HCT116 (cell line): ENCODE data around the gene NDUFA7. TPM values are rescaled to one million over a fixed set of nuclear protein-coding genes. Genes with fewer than 3 reads are reported as not detected.

ENCODE experiments used
- ATAC-seq: fragments of 200-7000 bp; cut with Tn5 transposase; 2 replicates; pipeline ENCODE4 v1.9.1; 2020; ENCODE audit warnings: mild to moderate bottlenecking, moderate library complexity
- BruUV-seq: library from RNA; stranded (reverse); fragments of 400-500 nt; replicated peaks from 2 replicates; lab custom pipeline; 2021; lab: Mats Ljungman, UMichigan
- CTCF ChIA-PET: fragments of 300-600 bp; sonication (Branson Sonifier 250); formaldehyde crosslinking; loops from one replicate; lab custom pipeline; 2021; ENCODE audit warnings: antibody characterized with exemption; lab: Charles Lee
- POLR2A ChIA-PET: fragments of 300-600, 350-600 bp; sonication (Branson Sonifier 250); formaldehyde crosslinking; loops from one replicate; lab custom pipeline; 2021; ENCODE audit warnings: antibody characterized with exemption; lab: Charles Lee
- RAD21 ChIA-PET, 2 experiments: fragments of 300-600 bp; sonication (Branson Sonifier 250); formaldehyde crosslinking; loops; one replicate each; lab custom pipeline; 2023; ENCODE audit warnings: low total read pairs in 2 of 2; ENCODE audit not compliant: uncharacterized antibody in 2 of 2, unreplicated experiment in 2 of 2, low non-redundant PET in 1 of 2; lab: Charles Lee
- DNase-seq: peaks from one replicate; pipeline ENCODE4 v3.0.0-alpha.2; 2010; ENCODE audit warnings: low read depth, low spot score
- H2AFZ ChIP-seq: fragments of 200-600 bp; shearing (Covaris generic), sonication (generic); 2 replicates; pipeline ENCODE4 v1.6.1; 2017; ENCODE audit warnings: low read depth, mixed run types, mixed read lengths, antibody characterized with exemption, low read length; ENCODE audit not compliant: poor library complexity, severe bottlenecking
- H3K27ac ChIP-seq: 2 replicates; pipeline ENCODE4 v1.5.1; 2012; ENCODE audit warnings: low read depth, low read length
- H3K27me3 ChIP-seq: fragments of 200-600 bp; sonication (generic); 2 replicates; pipeline ENCODE4 v1.6.1; 2016; ENCODE audit warnings: mixed run types, low read length, mixed read lengths; ENCODE audit not compliant: insufficient read depth
- H3K36me3 ChIP-seq, 2 experiments: fragments of 200-500 bp in 1 of 2; fragments of 200-600 bp in 1 of 2; sonication (Bioruptor generic) in 1 of 2; sonication (generic) in 1 of 2; 2 replicates each; pipeline versions ENCODE4 v1.5.1 to v1.6.1; 2014 to 2016; ENCODE audit warnings: low read length in 2 of 2, inconsistent platforms in 1 of 2, mixed read lengths in 1 of 2, mixed run types in 1 of 2; ENCODE audit not compliant: insufficient read depth in 2 of 2, control insufficient read depth in 1 of 2
- H3K4me1 ChIP-seq, 2 experiments: fragments of 200-600 bp in 1 of 2; sonication (generic) in 1 of 2; 2 replicates each; pipeline versions ENCODE4 v1.5.1 to v1.6.1; 2012 to 2017; ENCODE audit warnings: low read length in 2 of 2, inconsistent platforms in 1 of 2, mild to moderate bottlenecking in 1 of 2, mixed read lengths in 1 of 2, mixed run types in 1 of 2, moderate library complexity in 1 of 2; ENCODE audit not compliant: insufficient read depth in 2 of 2, control insufficient read depth in 1 of 2
- H3K4me2 ChIP-seq: fragments of 200-600 bp; sonication (generic); 2 replicates; pipeline ENCODE4 v1.6.1; 2017; ENCODE audit warnings: mixed run types, low read length, mixed read lengths
- H3K4me3 ChIP-seq, 2 experiments: fragments of 200-600 bp in 1 of 2; sonication (generic) in 1 of 2; replicated peaks in 1 of 2; 2 replicates each; pipeline ENCODE4 v1.5.1; 2011 to 2016; ENCODE audit warnings: low read length in 2 of 2, control low read depth in 1 of 2, low read depth in 1 of 2, mild to moderate bottlenecking in 1 of 2, mixed read lengths in 1 of 2, mixed run types in 1 of 2
- H3K79me2 ChIP-seq: fragments of 200-600 bp; sonication (generic); 2 replicates; pipeline ENCODE4 v1.6.1; 2017; ENCODE audit warnings: mild to moderate bottlenecking, mixed run types, low read length, moderate library complexity, mixed read lengths; ENCODE audit not compliant: insufficient read depth
- H3K9ac ChIP-seq: fragments of 200-600 bp; sonication (generic); 2 replicates; pipeline ENCODE4 v1.6.1; 2016; ENCODE audit warnings: low read length, mixed read lengths
- H3K9me2 ChIP-seq: fragments of 200-600 bp; sonication (generic), shearing (Covaris generic); 2 replicates; pipeline ENCODE4 v1.6.1; 2017; ENCODE audit warnings: mixed run types, mild to moderate bottlenecking, moderate library complexity; ENCODE audit not compliant: insufficient read depth
- H3K9me3 ChIP-seq, 2 experiments: fragments of 200-500 bp in 1 of 2; fragments of 200-600 bp in 1 of 2; sonication (Bioruptor generic) in 1 of 2; sonication (generic) in 1 of 2; 2 replicates each; pipeline ENCODE4 v1.6.1; 2014 to 2017; ENCODE audit warnings: low read length in 2 of 2, mixed read lengths in 2 of 2, inconsistent platforms in 1 of 2, low read depth in 1 of 2, mild to moderate bottlenecking in 1 of 2, mixed run types in 1 of 2, moderate library complexity in 1 of 2; ENCODE audit not compliant: control insufficient read depth in 1 of 2, insufficient read depth in 1 of 2
- H4K20me1 ChIP-seq: fragments of 200-600 bp; sonication (generic), shearing (Covaris generic); 2 replicates; pipeline ENCODE4 v1.6.1; 2017; ENCODE audit warnings: mixed run types, mild to moderate bottlenecking, moderate library complexity; ENCODE audit not compliant: insufficient read depth
- ATF3 ChIP-seq: IDR thresholded peaks from 2 replicates; pipeline ENCODE4 v1.6.1; 2012
- CBX3 ChIP-seq: IDR thresholded peaks from 2 replicates; pipeline ENCODE4 v1.6.1; 2012; ENCODE audit warnings: low read depth
- CEBPB ChIP-seq: IDR thresholded peaks from 2 replicates; pipeline ENCODE4 v1.6.1; 2012; ENCODE audit warnings: low read depth
- ELF1 ChIP-seq: IDR thresholded peaks from 2 replicates; pipeline ENCODE4 v1.6.1; 2012; ENCODE audit warnings: low read depth, borderline replicate concordance
- FOSL1 ChIP-seq: IDR thresholded peaks from 2 replicates; pipeline ENCODE4 v1.6.1; 2012; ENCODE audit warnings: low read depth
- MAX ChIP-seq: IDR thresholded peaks from 2 replicates; pipeline ENCODE4 v1.6.1; 2012
- POLR2AphosphoS5 ChIP-seq: IDR thresholded peaks from 2 replicates; pipeline ENCODE4 v1.6.1; 2011; ENCODE audit warnings: mild to moderate bottlenecking, low read depth, low read length, moderate library complexity
- REST ChIP-seq: IDR thresholded peaks from 2 replicates; pipeline ENCODE4 v1.6.1; 2012; ENCODE audit warnings: low read depth
- SP1 ChIP-seq: IDR thresholded peaks from 2 replicates; pipeline ENCODE4 v1.6.1; 2012; ENCODE audit warnings: low read depth
- YY1 ChIP-seq: IDR thresholded peaks from 2 replicates; pipeline ENCODE4 v1.6.1; 2011; ENCODE audit warnings: low read length, low read depth, moderate library complexity, mild to moderate bottlenecking; ENCODE audit not compliant: insufficient replicate concordance; ENCODE audit errors: extremely low read depth
- ZBTB33 ChIP-seq: IDR thresholded peaks from 2 replicates; pipeline ENCODE4 v1.6.1; 2011; ENCODE audit warnings: mild to moderate bottlenecking, low read length, moderate library complexity; ENCODE audit not compliant: insufficient replicate concordance; ENCODE audit errors: extremely low read depth
- intact Hi-C: fragments of 100-400 bp; cut with micrococcal nuclease; formaldehyde crosslinking; loops from 2 replicates; pipeline ENCODE4 v1.10.0; 2022
- total RNA-seq: library from RNA; stranded (reverse); gene quantifications from one replicate; pipeline ENCODE4 v1.2.1, GENCODE V29; 2021; ENCODE audit not compliant: unreplicated experiment
- TF ChIP-seq, protein P1 (sequence below), 3 experiments: fragments of 200-600 bp in 1 of 3; sonication (generic) in 1 of 3; IDR thresholded peaks in 2 of 3; conservative IDR thresholded peaks in 1 of 3; 2 replicates each; pipeline ENCODE4 v1.5.1; 2012 to 2017; ENCODE audit warnings: low read depth in 2 of 3, low read length in 2 of 3, antibody characterized with exemption in 1 of 3, borderline replicate concordance in 1 of 3, control low read depth in 1 of 3, mild to moderate bottlenecking in 1 of 3, mixed read lengths in 1 of 3, mixed run types in 1 of 3, moderate library complexity in 1 of 3; ENCODE audit not compliant: insufficient read depth in 1 of 3

Gene NDUFA7
- total RNA-seq, 1 experiment from 2014 or later: 86.9 TPM

DNA sequence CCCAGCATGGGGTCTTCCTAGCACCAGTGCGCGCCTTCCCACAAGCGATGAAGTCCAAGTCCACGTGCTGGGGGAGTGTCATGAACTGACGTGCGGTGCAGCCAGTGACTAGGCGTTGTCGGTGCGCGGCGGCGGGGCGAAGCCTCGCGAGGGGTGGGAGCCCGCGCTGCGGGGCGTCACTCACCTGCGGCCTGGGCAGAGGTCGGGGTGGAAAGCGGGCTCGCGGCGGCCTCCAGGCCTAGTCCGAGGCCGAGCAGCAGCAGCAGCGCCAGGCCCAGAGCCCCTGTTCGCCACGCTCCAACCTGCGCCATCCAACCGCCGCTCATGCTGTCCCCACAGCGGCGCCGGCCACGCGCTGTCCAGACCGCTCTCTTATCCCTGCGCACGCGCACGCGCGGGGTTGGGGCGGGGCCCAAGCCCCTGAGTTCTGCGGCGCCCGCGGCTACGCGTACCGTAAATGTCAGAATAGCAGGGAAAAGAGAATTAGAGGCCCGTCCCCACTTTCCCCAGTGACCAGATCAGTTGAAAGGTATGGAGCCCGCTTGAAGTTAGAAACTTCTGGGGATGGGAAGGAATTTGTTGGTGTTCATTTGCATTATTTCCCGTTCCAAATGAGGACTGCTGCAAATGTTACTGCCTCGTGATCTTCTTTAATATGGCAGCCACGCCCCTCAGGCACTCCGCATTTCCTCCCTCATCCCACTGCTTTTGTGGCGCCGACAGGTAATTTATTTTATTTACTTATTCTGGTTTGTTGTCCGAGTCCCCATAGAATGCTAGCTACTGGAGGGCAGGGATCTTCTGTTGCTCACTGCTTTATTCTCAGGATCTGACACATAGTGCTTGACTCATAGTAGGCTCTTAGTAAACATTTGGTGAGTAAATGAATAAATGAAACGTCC lies 13.0 kb downstream of the NDUFA7 start, which contains the start of gene CD320 (continued):
- TF ChIP-seq ZBTB33: peak; percentile 92
- TF ChIP-seq ELF1: no peak; the same call in 1 of the 2 replicates
- TF ChIP-seq ATF3: no peak

- CTCF ChIA-PET: no interaction called here
- TF ChIP-seq MAX (no peak), POLR2AphosphoS5 (no peak), ATF3 (no peak), ELF1 (no peak), YY1 (no peak), SP1 (no peak), REST (no peak), CBX3 (no peak), CEBPB (no peak), FOSL1 (no peak)
- TF ChIP-seq, protein P1, sequence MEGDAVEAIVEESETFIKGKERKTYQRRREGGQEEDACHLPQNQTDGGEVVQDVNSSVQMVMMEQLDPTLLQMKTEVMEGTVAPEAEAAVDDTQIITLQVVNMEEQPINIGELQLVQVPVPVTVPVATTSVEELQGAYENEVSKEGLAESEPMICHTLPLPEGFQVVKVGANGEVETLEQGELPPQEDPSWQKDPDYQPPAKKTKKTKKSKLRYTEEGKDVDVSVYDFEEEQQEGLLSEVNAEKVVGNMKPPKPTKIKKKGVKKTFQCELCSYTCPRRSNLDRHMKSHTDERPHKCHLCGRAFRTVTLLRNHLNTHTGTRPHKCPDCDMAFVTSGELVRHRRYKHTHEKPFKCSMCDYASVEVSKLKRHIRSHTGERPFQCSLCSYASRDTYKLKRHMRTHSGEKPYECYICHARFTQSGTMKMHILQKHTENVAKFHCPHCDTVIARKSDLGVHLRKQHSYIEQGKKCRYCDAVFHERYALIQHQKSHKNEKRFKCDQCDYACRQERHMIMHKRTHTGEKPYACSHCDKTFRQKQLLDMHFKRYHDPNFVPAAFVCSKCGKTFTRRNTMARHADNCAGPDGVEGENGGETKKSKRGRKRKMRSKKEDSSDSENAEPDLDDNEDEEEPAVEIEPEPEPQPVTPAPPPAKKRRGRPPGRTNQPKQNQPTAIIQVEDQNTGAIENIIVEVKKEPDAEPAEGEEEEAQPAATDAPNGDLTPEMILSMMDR (IDR thresholded peaks at IDR 0.05 in 2 of 3, conservative IDR thresholded peaks at IDR 0.05 in 1 of 3; ENCODE audit: borderline replicate concordance in 1 of 3, insufficient read depth in 1 of 3, low read depth in 2 of 3, low read length in 2 of 3): no peak
Observed at GRCh38 chr19:8307400-8307964, 13.7 kb downstream of the NDUFA7 start.

More at GRCh38 chr19:8307400-8307964, 13.7 kb downstream of the NDUFA7 start:
- ATAC-seq (peak; percentile 21), DNase-seq (no peak)
- Histone ChIP-seq H3K79me2 (peaks cover 32% of the 10 kb centered on the region), H3K4me2 (peak overlapping the region; percentile 94), H3K9me3 (no peaks in the 10 kb centered on the region), H3K4me3 (peak overlapping the region; percentile 76 to 77), H3K4me1 (peaks cover 24 to 74% of the 10 kb centered on the region in 2 experiments), H3K9ac (peak overlapping the region; percentile 87), H3K9me2 (no peaks in the 10 kb centered on the region), H3K27ac (peak overlapping the region; percentile 86), H2AFZ (no peak overlapping the region), H3K36me3 (peaks cover 8 to 15% of the 10 kb centered on the region in 2 experiments; a peak in 3 of 4 replicates), H4K20me1 (no peaks in the 10 kb centered on the region), H3K27me3 (no peaks in the 10 kb centered on the region)
- no TSS peak for BruUV-seq
- intact Hi-C loops: no loop called here
- RAD21 ChIA-PET: no interaction called here
- POLR2A ChIA-PET: interaction anchor here (0.7 kb wide), 1 partner anchor 364 kb away, joined by 3 read pairs; no protein-coding TSS in a partner anchor
